Measurements from ENCODE around the gene SYTL3.
A peak's percentile ranks its signal among the peaks of the same experiment; 100 is the strongest.

The SYTL3 gene

DNA sequence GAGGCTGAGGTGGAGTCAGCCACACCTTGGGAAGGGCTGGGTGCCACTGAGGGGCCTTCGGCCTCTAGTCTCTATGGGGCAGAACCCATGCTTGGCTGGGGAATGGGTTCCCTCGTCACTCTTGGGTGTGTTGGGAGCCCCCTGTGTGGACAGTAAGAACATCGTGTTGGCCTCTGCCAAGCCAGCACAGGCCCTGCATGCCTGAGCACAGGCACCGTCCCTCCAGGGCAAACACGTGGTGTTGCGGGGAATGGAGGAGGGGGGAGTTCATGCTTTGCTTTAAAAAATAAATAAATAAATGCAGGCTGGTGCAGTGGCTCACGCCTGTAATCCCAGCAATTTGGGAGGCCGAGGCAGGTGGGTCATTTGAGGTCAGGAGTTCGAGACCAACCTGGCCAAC is 106.3 kb downstream of the SYTL3 start:
- FAIRE-seq, result no peak
- no peak for DNase-seq (ENCODE audit: insufficient read length, low spot score)
- TF ChIP-seq POLR2A (IDR thresholded peaks at IDR 0.05; ENCODE audit: low read depth, low read length) (no peak), PAX5 (IDR thresholded peaks at IDR 0.05; ENCODE audit: insufficient read depth, low read length, severe bottlenecking) (no peak), POU2F2 (IDR thresholded peaks at IDR 0.05; ENCODE audit: low read depth, low read length) (no peak), SPI1 (IDR thresholded peaks at IDR 0.05; ENCODE audit: low read depth, low read length) (no peak), POLR2AphosphoS5 (IDR thresholded peaks at IDR 0.05; ENCODE audit: low read depth, low read length) (no peak), TAF1 (IDR thresholded peaks at IDR 0.05; ENCODE audit: low read depth, low read length) (no peak)

DNA sequence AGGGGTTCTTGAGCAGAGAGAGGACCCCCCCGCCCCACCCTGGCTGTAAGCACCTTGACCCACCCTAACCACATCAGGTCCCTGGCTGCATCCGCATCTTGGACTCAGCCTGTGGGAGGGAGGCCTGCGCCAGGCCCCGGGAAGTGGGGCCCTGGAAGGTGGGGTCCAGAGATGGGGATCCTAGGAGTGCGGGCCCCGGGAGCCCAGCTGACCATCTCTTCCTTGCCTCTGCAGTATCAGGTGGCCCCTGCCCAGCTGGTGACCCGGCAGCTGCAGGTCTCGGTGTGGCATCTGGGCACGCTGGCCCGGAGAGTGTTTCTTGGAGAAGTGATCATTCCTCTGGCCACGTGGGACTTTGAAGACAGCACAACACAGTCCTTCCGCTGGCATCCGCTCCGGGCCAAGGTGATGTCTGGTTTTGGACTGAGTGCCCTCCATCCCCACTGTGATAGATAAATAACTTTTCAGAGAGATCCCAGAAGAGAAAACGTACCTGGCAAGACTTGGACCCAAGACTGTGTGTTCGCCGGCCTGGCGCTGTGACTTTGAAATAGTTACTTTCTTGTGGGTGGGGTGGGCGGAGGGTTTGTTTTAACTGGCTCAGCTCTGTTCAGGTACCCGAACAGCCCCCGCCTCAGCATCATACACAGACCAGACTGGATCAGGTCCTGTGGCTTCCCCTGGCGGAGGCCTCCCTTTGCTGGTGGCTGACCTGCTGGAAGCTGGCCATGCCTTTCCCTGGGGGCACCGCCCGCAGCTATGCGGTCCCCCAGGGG is 107.3 kb downstream of the SYTL3 start:
- FAIRE-seq, result no peak
- TF ChIP-seq PAX5 (IDR thresholded peaks at IDR 0.05; ENCODE audit: insufficient read depth, low read length, severe bottlenecking) (no peak), POU2F2 (IDR thresholded peaks at IDR 0.05; ENCODE audit: low read depth, low read length) (no peak), TAF1 (IDR thresholded peaks at IDR 0.05; ENCODE audit: low read depth, low read length) (no peak), POLR2AphosphoS5 (IDR thresholded peaks at IDR 0.05; ENCODE audit: low read depth, low read length) (no peak), SPI1 (IDR thresholded peaks at IDR 0.05; ENCODE audit: low read depth, low read length) (no peak), POLR2A (IDR thresholded peaks at IDR 0.05; ENCODE audit: low read depth, low read length) (no peak)
- DNase-seq (ENCODE audit: insufficient read length, low spot score), result no peak

GRCh38 chr6:158757753-158758090 is 107.9 kb downstream of the SYTL3 start:
- no peak for FAIRE-seq
- DNase-seq (ENCODE audit: insufficient read length, low spot score), result no peak
- TF ChIP-seq POLR2A (IDR thresholded peaks at IDR 0.05; ENCODE audit: low read depth, low read length), result no peak
- TF ChIP-seq PAX5 (IDR thresholded peaks at IDR 0.05; ENCODE audit: insufficient read depth, low read length, severe bottlenecking), result no peak
- no peak for TF ChIP-seq TAF1 (IDR thresholded peaks at IDR 0.05; ENCODE audit: low read depth, low read length)
- TF ChIP-seq POLR2AphosphoS5 (IDR thresholded peaks at IDR 0.05; ENCODE audit: low read depth, low read length), result no peak
- TF ChIP-seq POU2F2 (IDR thresholded peaks at IDR 0.05; ENCODE audit: low read depth, low read length), result no peak
- no peak for TF ChIP-seq SPI1 (IDR thresholded peaks at IDR 0.05; ENCODE audit: low read depth, low read length)

- no peak for FAIRE-seq
- TF ChIP-seq POLR2A (IDR thresholded peaks at IDR 0.05; ENCODE audit: low read depth, low read length), result no peak
- no peak for TF ChIP-seq POU2F2 (IDR thresholded peaks at IDR 0.05; ENCODE audit: low read depth, low read length)
- TF ChIP-seq SPI1 (IDR thresholded peaks at IDR 0.05; ENCODE audit: low read depth, low read length), result no peak
- no peak for TF ChIP-seq PAX5 (IDR thresholded peaks at IDR 0.05; ENCODE audit: insufficient read depth, low read length, severe bottlenecking)
- no peak for TF ChIP-seq POLR2AphosphoS5 (IDR thresholded peaks at IDR 0.05; ENCODE audit: low read depth, low read length)
- no peak for TF ChIP-seq TAF1 (IDR thresholded peaks at IDR 0.05; ENCODE audit: low read depth, low read length)
- no peak for DNase-seq (ENCODE audit: insufficient read length, low spot score)
Observed at GRCh38 chr6:158758451-158758860, 108.6 kb downstream of the SYTL3 start.

- no peak for FAIRE-seq
- TF ChIP-seq PAX5 (IDR thresholded peaks at IDR 0.05; ENCODE audit: insufficient read depth, low read length, severe bottlenecking) (no peak), POLR2AphosphoS5 (IDR thresholded peaks at IDR 0.05; ENCODE audit: low read depth, low read length) (no peak), SPI1 (IDR thresholded peaks at IDR 0.05; ENCODE audit: low read depth, low read length) (no peak)
- DNase-seq (ENCODE audit: insufficient read length, low spot score), result no peak
Observed at GRCh38 chr6:158758941-158759479, 109.2 kb downstream of the SYTL3 start.

GRCh38 chr6:158759966-158760617 is 110.2 kb downstream of the SYTL3 start:
- TF ChIP-seq POLR2A (IDR thresholded peaks at IDR 0.05; ENCODE audit: low read depth, low read length), result no peak
- TF ChIP-seq TAF1 (IDR thresholded peaks at IDR 0.05; ENCODE audit: low read depth, low read length), result no peak
- no peak for TF ChIP-seq PAX5 (IDR thresholded peaks at IDR 0.05; ENCODE audit: insufficient read depth, low read length, severe bottlenecking)
- no peak for TF ChIP-seq POU2F2 (IDR thresholded peaks at IDR 0.05; ENCODE audit: low read depth, low read length)
- TF ChIP-seq SPI1 (IDR thresholded peaks at IDR 0.05; ENCODE audit: low read depth, low read length), result no peak
- TF ChIP-seq POLR2AphosphoS5 (IDR thresholded peaks at IDR 0.05; ENCODE audit: low read depth, low read length), result no peak
- FAIRE-seq, result no peak
- no peak for DNase-seq (ENCODE audit: insufficient read length, low spot score)

GRCh38 chr6:158760618-158761250 is 110.9 kb downstream of the SYTL3 start:
- DNase-seq (ENCODE audit: insufficient read length, low spot score) (no peak), FAIRE-seq (no peak)
- no peak for TF ChIP-seq POLR2A (IDR thresholded peaks at IDR 0.05; ENCODE audit: low read depth, low read length)
- TF ChIP-seq POLR2AphosphoS5 (IDR thresholded peaks at IDR 0.05; ENCODE audit: low read depth, low read length), result no peak
- TF ChIP-seq TAF1 (IDR thresholded peaks at IDR 0.05; ENCODE audit: low read depth, low read length), result no peak
- TF ChIP-seq SPI1 (IDR thresholded peaks at IDR 0.05; ENCODE audit: low read depth, low read length), result no peak
- no peak for TF ChIP-seq PAX5 (IDR thresholded peaks at IDR 0.05; ENCODE audit: insufficient read depth, low read length, severe bottlenecking)
- TF ChIP-seq POU2F2 (IDR thresholded peaks at IDR 0.05; ENCODE audit: low read depth, low read length), result no peak

DNA sequence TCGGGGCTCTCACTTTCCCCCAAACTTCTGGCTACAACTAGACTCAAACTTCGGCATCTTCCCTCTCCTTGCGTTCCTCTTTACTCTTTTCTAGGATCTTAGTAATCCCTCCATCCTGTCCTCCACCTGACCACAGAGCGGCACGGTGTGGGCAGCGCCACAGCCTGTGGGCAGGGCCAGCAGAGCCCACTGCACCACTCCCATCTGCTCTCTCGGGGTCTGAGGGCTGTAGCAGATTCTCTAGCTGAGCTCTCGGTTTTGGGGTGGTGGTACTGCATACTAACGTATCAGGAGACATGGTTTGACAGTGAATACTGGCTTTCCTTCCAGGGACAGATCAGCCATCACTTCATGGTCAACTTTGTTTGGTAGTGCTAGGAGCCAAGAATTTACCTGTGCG is 111.9 kb downstream of the SYTL3 start:
- TF ChIP-seq POLR2AphosphoS5 (IDR thresholded peaks at IDR 0.05; ENCODE audit: low read depth, low read length) (0 out of 2 replicates have a peak, but pooled peaks have one; percentile 17), PAX5 (IDR thresholded peaks at IDR 0.05; ENCODE audit: insufficient read depth, low read length, severe bottlenecking) (no peak)
- DNase-seq (ENCODE audit: insufficient read length, low spot score) (no peak), FAIRE-seq (no peak)

DNA sequence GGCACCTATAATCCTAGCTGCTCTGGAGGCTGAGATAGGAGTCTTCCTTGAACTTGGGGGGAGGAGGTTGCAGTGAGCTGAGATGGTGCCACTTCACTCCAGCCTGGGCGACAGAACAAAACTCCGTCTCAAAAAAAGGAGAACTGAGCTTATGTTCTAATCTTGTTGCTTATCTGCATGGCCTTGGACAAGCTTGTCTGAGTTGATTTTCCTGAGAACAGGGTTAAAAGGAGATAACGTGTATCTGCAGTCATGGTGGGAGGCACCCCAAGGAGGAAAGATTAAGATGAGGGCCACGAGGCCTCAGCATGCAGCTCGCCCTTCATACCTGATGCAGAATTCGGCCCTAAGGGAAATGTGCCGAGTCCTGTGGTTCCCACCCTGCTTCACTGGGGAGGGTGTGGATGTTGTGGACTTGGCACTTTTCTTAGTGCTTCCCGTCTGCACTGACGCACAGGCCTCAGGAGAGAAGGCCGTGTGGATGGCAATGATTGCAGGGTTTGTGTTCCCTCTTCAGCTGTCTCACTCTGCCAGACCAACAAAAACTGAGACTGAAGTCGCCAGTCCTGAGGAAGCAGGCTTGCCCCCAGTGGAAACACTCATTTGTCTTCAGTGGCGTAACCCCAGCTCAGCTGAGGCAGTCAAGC is 113.1 kb downstream of the SYTL3 start:
- DNase-seq (ENCODE audit: insufficient read length, low spot score), result no peak
- TF ChIP-seq POU2F2 (IDR thresholded peaks at IDR 0.05; ENCODE audit: low read depth, low read length), result no peak
- peak; percentile 67; the same call in 1 of the 2 replicates for TF ChIP-seq POLR2A (IDR thresholded peaks at IDR 0.05; ENCODE audit: low read depth, low read length)
- TF ChIP-seq SPI1 (IDR thresholded peaks at IDR 0.05; ENCODE audit: low read depth, low read length), result no peak
- peak; percentile 71; the same call in 1 of the 2 replicates for TF ChIP-seq POLR2AphosphoS5 (IDR thresholded peaks at IDR 0.05; ENCODE audit: low read depth, low read length)

More for the DNA sequence above, 113.1 kb downstream of the SYTL3 start:
- FAIRE-seq, result peak; percentile 40
